Retinal pigment epithelial cell (primary cell): ENCODE results near the gene AFP.

Source experiments
- DNase-seq: peaks from one replicate; pipeline ENCODE4 v3.0.0-alpha.2; 2010; ENCODE audit warnings: low read depth
- H3K4me3 ChIP-seq: 2 replicates; pipeline ENCODE4 v1.5.1; 2011; ENCODE audit warnings: mild to moderate bottlenecking, low read length, control low read depth, moderate library complexity
- CTCF ChIP-seq: conservative IDR thresholded peaks from 2 replicates; pipeline ENCODE4 v1.5.1; 2011; ENCODE audit warnings: low read depth, low read length, control low read depth, inconsistent platforms

AFP gene

GRCh38 chr4:73396993-73397972 lies 38.7 kb upstream of the AFP start:
- H3K4me3 ChIP-seq: no peak overlapping the region
- no peak for TF ChIP-seq CTCF
- no peak for DNase-seq

GRCh38 chr4:73401412-73401811 lies 34.6 kb upstream of the AFP start:
- TF ChIP-seq CTCF: no peak
- no peak overlapping the region for H3K4me3 ChIP-seq
- no peak for DNase-seq

- no peak for DNase-seq
- H3K4me3 ChIP-seq: no peak within 1 kb of the TSS
- TF ChIP-seq CTCF: no peak
These were observed 32.0 kb upstream of the AFP start, which contains the start of gene ALB for GRCh38 chr4:73404042-73404441. Gene ALB, plus strand, starts transcription at chr4:73404287. Its CDS starts 41 bp downstream, at chr4:73404328.

- no peak for DNase-seq
- no peak overlapping the region for H3K4me3 ChIP-seq
- TF ChIP-seq CTCF: no peak
These were observed 31.6 kb upstream of the AFP start for GRCh38 chr4:73404457-73404856.

- no peak overlapping the region for H3K4me3 ChIP-seq
- TF ChIP-seq CTCF: no peak
These were observed 30.9 kb upstream of the AFP start for GRCh38 chr4:73405138-73405537.

GRCh38 chr4:73406548-73406875 lies 29.5 kb upstream of the AFP start:
- no peak for DNase-seq
- TF ChIP-seq CTCF: no peak
- H3K4me3 ChIP-seq: no peak overlapping the region

More at GRCh38 chr4:73405138-73405537, 30.9 kb upstream of the AFP start:
- DNase-seq: no peak

GRCh38 chr4:73407227-73407673 lies 28.8 kb upstream of the AFP start:
- TF ChIP-seq CTCF: no peak
- no peak overlapping the region for H3K4me3 ChIP-seq
- no peak for DNase-seq
